GM21447 (cell line): ENCODE results near the gene GYS2.

Source experiments
- ATAC-seq: cut with Tn5 transposase; IDR thresholded peaks from one replicate; pipeline ENCODE4 v1.9.1; 2021; ENCODE audit not compliant: unreplicated experiment

Gene GYS2

DNA sequence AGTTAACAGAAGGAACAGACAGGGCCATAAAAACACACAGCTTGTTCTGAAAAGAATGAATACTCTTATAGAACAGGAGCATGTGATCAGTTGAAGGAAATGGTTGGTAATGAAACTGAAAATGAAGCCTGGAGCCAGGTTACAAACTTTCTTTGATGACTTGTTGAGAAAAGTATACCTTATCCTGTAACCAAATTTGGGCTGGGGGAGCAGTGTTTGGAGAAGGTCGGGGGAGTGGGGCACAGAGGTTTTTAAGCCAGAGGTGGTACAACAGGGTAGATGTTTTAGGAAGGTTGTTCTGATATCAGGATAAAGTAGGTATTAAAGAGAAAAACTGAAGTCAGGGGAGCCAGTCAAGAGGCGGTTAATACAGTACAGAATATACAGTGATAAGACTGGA lies 94.9 kb downstream of the GYS2 start:
- peak; percentile 96 for ATAC-seq

DNA sequence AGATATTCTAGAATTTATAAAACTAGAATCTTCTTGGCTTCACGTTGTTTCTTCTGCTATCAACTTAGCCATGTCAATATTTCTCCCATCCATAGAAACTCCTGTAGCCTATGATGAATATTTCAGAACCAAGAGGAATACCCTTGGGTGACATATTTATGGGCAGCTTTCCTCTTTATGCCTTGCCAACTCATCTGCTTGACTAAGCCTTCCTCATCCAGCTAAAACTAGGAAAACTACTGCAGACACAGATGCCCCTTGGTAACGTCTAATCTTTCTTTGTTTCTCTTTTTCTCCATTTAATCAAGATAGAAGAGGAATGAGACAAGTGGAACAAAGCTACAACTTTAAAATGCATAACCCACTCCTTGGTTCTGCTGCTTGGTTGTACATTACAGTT lies 96.8 kb downstream of the GYS2 start:
- no peak for ATAC-seq

DNA sequence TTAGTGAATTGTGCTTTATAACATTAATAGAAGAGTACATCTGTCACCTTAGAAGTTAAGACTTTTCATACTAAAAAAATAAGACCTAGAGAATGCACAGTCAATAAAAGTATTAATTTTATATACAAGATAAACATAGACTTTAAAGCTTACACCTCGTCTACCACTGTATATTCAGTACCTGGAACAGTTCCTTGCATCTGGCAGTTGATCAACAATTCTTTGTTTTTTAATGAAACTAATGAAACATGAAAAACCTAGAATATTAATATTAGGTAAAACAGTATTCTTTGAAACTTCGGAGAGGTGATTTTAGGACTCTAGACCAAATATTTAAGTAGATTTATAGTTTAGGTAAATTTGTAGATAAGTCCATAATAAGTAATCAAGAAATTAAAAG lies 98.8 kb downstream of the GYS2 start:
- ATAC-seq: no peak

GRCh38 chr12:21502872-21503271 lies 101.8 kb downstream of the GYS2 start:
- ATAC-seq: no peak

DNA sequence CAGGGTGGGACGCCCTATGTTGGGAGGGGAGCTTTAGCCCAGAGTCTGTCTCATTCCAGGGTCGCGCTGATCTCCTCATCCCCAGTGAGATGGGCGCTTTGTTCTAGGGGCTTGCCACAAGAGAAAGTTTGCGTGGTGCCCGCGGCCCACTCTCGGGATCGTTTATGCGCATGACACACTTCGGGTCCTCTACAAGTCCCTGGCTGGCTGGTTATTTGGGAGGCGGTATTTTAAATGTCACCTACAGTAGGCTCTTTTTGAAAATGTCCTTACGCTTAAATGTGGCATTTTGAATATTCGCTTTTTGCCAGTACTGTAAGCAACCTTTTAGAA lies 102.5 kb downstream of the GYS2 start:
- ATAC-seq: peak; percentile 3

- ATAC-seq: peak; percentile 98
Measured at GRCh38 chr12:21501258-21502163, 103.1 kb downstream of the GYS2 start, which contains the start of the genes GOLT1B and RECQL. Gene GOLT1B (plus strand): TSS chr12:21501789. CDS start chr12:21501924, 135 bp downstream. Gene RECQL (minus strand): TSS chr12:21501635. CDS start chr12:21499570, 2,065 bp downstream.

- ATAC-seq: peak; percentile 1
Measured at GRCh38 chr12:21500786-21501257, 103.8 kb downstream of the GYS2 start.

- ATAC-seq: no peak
Measured at GRCh38 chr12:21499765-21500164, 104.9 kb downstream of the GYS2 start.
